ENCODE measurements around the gene PIK3R4.

- TF ChIP-seq CTCF (IDR thresholded peaks at IDR 0.05) (no peak), EP300 (IDR thresholded peaks at IDR 0.05; ENCODE audit: low read depth) (no peak), POLR2A (IDR thresholded peaks at IDR 0.05) (no peak), POLR2AphosphoS5 (IDR thresholded peaks at IDR 0.05) (no peak)
These were observed 9.0 kb downstream of the PIK3R4 start for GRCh38 chr3:130737622-130738021.
